Astrocyte of the cerebellum (primary cell): ENCODE measurements around the gene LSM7.

Source experiments
- DNase-seq: peaks from one replicate; pipeline ENCODE4 v3.0.0-alpha.2; 2011; ENCODE audit warnings: low read depth
- H3K4me3 ChIP-seq: 2 replicates; pipeline ENCODE4 v1.5.1; 2011; ENCODE audit warnings: mild to moderate bottlenecking, low read depth, low read length, moderate library complexity
- CTCF ChIP-seq: IDR thresholded peaks from 2 replicates; pipeline ENCODE4 v1.5.1; 2012; ENCODE audit warnings: low read length, low read depth, moderate library complexity, mild to moderate bottlenecking; ENCODE audit errors: missing control alignments
- in situ Hi-C: cut with HindIII; loops from 2 replicates; pipeline ENCODE4 v1.10.0; 2017; ENCODE audit warnings: low sequenced_read_pairs

The LSM7 gene

GRCh38 chr19:2365201-2365970 lies 37.0 kb upstream of the LSM7 start:
- DNase-seq: no peak
- in situ Hi-C loops: no loop called here

GRCh38 chr19:2363419-2363818 lies 35.0 kb upstream of the LSM7 start:
- no peak for DNase-seq
- TF ChIP-seq CTCF: no peak
- no peak overlapping the region for H3K4me3 ChIP-seq
- in situ Hi-C loops: no loop called here

More at GRCh38 chr19:2365201-2365970, 37.0 kb upstream of the LSM7 start:
- no peak overlapping the region for H3K4me3 ChIP-seq
- TF ChIP-seq CTCF: no peak

- TF ChIP-seq CTCF: no peak
- no peak overlapping the region for H3K4me3 ChIP-seq
- in situ Hi-C loops: no loop called here
- DNase-seq: no peak
Observed at GRCh38 chr19:2362970-2363300, 34.5 kb upstream of the LSM7 start.

- no peak overlapping the region for H3K4me3 ChIP-seq
- in situ Hi-C loops: no loop called here
- TF ChIP-seq CTCF: no peak
- DNase-seq: no peak
Observed at GRCh38 chr19:2362046-2362969, 33.9 kb upstream of the LSM7 start.

GRCh38 chr19:2361246-2362045 lies 33.1 kb upstream of the LSM7 start:
- in situ Hi-C loops: no loop called here
- TF ChIP-seq CTCF: no peak
- no peak overlapping the region for H3K4me3 ChIP-seq
- DNase-seq: no peak

GRCh38 chr19:2360833-2361232 lies 32.4 kb upstream of the LSM7 start:
- no peak for DNase-seq
- in situ Hi-C loops: no loop called here
- no peak overlapping the region for H3K4me3 ChIP-seq
- no peak for TF ChIP-seq CTCF
